Epidermal melanocyte (primary cell): ENCODE results near the gene RTN3.
"Not testable (repeated sequence)": the region's sequence is repeated elsewhere in the genome, so short reads cannot be mapped to it uniquely, and the experiment has no call there.

ENCODE experiments used
- DNase-seq: peaks from one replicate; pipeline ENCODE4 v3.0.0; 2011; ENCODE audit warnings: low spot score; ENCODE audit not compliant: insufficient read length

Gene RTN3

DNA sequence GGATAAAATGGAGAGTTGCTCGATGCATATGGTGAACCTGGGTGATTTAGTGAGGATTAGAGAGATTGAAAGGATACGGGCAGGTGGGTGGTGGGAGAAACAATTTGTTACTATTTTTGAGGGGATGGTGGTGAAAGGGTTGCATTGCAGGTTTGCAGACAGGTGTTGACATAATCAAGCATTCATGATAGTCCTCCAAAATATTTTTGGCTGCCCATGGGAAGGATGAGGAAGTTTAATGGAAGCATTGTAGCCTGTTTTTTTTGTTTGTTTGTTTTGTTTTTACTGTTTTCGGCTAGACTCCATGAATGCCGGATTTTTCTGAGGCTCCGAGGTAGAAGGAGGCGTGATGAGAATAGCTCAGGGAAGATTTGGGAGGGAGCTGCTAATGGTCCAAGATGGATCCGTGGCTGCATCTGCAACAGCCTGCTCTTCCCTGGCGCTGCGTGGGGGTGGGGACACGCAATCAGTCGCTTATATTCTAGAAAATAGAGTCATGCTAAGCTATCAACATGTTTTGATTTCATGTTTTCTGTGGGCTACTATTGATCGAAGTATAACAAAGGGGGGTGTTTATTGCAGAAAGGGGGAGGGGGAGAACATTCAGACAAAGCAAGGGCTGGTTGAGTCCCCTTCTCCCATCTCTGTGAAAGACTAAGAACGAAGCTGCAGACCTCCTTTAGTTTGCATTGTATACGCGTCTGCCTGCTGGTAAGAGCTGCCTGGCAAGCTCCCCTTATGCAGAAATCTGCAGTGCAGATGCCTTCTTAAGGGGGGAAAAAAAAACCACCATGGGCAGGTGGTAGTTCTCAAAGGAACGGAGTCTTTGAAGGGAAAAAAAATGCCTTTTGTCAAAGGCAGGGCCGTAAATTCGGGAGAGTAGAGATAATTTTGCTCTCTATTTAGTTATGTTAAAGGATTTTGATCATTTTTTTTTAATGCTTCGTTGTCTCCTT lies 1.0 kb downstream of the RTN3 start:
- no peak for DNase-seq

GRCh38 chr11:63683133-63683991 lies 2.1 kb downstream of the RTN3 start:
- DNase-seq: no peak

GRCh38 chr11:63685158-63685721 lies 3.9 kb downstream of the RTN3 start:
- not testable (repeated sequence) for DNase-seq

- no peak for DNase-seq
Observed at GRCh38 chr11:63686926-63687325, 5.6 kb downstream of the RTN3 start.

- DNase-seq: no peak
Observed at GRCh38 chr11:63687845-63688244, 6.5 kb downstream of the RTN3 start.

DNA sequence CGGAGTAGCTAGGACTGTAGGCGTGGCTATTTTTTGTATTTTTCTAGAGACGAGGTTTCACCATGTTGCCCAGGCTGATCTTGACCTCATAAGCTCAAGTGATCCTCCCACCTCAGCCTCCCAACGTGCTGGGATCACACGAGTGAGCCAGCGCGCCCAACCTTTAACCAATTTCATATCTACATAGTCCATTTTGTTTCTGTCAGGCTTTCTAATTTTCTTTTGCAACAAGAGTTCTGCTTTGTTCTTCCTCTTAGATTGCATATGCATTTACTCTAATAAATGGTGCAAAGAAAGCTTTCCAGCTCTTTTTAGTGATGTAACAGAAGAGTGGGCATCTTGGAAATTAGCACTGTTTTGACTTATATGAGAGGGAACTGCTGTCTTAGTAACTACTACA lies 13.3 kb downstream of the RTN3 start:
- DNase-seq: no peak

GRCh38 chr11:63698976-63699733 lies 17.9 kb downstream of the RTN3 start:
- no peak for DNase-seq

DNA sequence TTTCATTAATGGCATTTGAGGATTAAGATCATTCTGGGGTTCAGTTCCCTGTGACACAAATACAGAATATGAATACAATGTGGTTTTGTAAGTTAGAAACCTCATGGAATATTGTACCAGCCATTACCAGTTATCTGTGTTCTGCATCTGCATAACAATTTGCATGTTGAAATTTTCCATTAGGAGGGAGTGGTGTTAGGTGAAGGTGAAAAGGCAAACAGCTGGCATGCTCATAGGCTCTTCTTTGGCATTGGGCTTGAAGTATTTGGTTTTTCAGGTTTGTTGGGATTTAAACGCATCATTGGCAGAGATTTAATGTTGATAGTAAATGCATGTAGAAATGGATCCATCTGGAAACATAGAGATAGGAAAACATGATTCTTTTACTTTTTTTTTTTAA lies 18.6 kb downstream of the RTN3 start:
- no peak for DNase-seq

GRCh38 chr11:63705526-63705925 lies 24.2 kb downstream of the RTN3 start:
- DNase-seq: no peak

DNA sequence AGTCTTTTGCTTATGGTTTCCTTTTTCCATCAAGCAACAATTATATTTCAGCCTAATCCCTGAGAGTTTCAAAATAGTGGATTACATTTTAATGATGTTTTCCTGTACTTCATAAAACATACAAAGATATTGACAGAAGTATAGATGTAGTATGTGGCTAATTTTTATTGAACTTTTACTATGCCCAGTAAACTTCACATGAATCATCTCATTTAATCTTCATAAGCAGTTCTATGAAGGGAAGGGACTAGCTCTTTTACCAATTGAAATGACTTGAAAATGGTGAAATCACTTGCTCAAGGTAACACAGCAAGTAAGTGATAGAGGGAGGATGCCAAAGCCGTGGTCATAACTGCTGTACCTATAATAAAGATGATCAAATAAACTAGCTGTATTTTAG lies 27.5 kb downstream of the RTN3 start:
- no peak for DNase-seq

DNA sequence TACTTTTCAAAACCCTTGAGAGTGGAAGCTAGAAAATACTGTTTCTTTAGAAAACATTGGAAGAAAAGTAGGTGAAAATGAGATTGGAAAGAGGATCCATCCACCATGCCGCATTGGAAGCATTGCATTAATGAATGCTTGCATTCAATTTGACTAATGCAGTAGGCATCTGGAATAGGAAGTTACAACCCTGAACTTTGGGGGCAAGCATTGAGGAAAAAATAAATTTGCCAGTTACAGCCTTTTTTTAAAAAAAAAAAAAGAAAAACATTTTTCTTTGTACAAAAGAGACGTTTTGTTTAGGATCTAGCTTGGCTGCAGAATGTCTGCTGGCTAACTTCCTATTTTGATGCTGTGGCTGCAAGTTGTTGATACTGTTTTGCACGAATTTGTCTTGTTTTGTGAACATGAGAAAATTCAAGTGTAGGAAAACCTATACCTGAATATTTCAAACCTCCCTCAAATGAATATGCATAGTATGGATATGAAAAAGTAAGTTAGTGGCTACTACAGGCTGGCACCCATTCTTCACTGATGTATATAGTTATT lies 28.1 kb downstream of the RTN3 start:
- peak; percentile 21 for DNase-seq

DNA sequence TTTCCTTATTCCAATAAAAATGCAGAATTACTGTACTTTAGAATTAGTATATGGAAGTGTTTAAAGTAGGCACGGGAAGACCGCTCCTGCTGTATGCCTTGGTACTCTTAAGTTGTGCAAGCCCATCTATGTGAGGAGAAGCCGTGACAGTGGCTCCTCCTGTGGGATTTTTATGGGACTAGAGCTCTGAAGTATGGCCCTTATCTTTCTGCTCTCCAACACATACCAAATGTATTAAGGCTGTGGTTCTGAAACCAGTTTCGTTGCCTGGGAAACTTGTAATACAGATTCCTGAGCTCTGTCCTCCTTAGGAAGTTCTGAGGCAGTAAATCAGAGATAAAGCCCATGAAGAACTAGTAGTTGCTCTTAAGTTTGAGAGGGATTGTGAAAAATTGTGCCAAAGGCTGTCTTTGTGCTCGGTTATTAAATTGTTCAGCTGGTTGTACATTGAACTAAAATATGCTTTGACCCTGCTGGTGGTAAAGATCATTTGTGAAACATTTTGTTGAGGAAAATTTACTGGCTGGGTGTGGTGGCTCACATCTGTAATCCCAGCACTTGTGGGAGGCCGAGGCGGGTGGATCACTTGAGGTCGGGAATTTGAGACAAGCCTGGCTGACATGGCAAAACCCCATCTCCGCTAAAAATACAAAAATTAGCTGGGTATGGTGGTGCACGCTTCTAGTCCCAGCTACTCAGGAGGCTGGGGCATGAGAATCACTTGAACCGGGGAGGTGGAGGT lies 29.3 kb downstream of the RTN3 start:
- no peak for DNase-seq

GRCh38 chr11:63711838-63712237 lies 30.5 kb downstream of the RTN3 start:
- DNase-seq: no peak

DNA sequence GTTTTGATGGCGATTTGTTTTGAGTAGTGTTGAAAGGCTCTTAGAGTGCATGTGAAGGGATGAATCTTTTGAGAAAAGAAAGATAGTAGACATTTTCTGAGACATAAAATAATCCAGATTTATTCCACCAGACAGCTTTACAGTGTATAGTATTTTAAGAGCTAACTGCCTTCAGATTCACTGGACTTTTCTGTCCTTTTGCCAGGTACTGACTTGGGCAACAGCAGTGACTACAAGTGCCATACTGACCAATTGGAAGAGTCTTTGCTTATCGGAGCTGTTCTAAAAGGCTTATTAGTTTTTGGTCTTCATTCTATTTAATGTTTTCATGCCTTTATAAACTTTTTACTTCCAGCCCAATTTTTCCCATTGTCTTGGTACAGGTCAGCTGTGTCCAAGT lies 32.5 kb downstream of the RTN3 start:
- no peak for DNase-seq

DNA sequence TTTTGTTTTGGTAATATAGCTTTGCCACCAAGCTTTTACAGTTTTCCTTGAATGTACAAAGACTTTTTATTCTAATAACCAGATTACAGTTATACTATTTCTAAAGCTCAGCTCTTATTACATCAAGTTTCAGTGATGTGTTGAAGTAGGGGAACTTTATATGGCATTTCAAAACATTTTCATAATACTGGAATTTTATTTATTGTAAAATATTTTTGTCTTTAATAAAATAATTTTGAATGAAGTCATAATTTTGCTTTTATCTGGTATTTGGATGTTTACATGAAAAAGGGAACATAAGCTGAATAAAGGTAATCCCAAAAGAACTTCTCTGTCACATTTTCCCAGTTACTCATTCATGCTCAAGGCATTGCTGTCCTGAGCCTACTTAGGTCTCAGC lies 34.7 kb downstream of the RTN3 start:
- no peak for DNase-seq

DNA sequence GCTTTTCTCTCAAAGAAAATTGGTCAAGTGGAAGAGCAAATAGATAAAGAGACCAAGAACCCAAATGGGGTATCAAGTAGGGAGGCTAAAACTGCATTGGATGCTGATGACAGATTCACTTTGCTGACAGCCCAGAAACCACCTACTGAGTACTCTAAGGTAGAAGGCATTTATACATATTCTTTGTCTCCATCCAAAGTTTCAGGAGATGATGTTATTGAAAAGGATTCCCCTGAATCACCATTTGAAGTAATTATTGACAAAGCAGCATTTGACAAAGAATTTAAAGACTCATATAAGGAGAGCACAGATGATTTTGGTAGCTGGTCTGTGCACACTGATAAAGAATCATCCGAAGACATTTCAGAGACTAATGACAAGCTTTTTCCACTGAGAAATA lies 37.7 kb downstream of the RTN3 start:
- no peak for DNase-seq

DNA sequence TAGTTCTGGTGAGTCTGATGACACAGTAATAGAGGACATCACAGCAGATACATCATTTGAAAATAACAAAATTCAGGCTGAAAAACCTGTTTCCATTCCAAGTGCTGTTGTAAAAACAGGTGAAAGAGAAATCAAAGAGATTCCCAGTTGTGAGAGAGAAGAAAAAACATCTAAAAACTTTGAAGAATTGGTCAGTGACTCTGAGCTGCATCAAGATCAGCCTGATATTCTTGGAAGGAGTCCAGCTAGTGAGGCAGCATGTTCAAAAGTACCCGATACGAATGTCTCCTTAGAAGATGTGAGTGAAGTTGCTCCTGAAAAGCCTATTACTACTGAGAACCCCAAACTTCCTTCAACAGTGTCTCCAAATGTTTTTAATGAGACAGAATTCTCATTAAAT lies 38.7 kb downstream of the RTN3 start:
- DNase-seq: no peak

- no peak for DNase-seq
Observed at GRCh38 chr11:63720611-63721010, 39.3 kb downstream of the RTN3 start.

DNA sequence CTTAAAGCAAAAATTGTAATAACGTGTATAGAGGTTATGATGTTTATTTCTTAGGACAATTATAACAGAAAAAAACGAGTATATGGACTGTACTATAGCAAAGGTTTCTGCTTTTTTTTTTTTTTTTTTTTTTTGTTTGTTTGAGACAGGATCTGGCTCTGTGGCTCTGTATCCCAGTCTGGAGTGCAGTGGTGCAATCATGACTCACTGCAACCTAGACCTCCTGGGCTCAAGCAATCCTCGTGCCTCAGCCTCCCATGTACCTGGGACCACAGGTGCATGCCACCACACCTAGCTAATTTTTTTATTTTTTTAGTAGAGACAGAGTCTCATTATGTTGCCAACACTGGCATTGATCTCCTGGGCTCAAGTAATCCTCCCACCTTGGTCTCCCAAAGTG lies 48.0 kb downstream of the RTN3 start:
- no peak for DNase-seq

DNA sequence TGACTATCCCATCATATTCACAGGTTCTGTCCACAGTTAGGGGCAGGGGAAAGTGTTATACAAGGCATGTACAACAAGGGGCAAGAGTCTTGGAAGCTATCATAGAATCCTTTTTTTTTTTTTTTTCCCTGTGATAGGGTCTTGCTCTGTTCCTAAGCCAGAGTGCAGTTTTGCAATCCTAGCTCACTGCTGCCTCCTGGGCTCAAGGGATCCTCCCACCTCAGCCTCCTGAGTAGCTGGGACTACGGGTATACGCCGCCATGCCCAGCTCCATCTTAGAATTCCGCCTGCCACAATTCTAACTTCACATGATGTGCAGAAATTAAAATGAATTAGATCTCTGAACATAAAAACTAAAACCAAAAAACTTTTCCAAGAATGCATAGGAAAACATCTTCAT lies 55.6 kb downstream of the RTN3 start:
- no peak for DNase-seq
